ENCODE data around the gene CCDC197.

CCDC197 gene

DNA sequence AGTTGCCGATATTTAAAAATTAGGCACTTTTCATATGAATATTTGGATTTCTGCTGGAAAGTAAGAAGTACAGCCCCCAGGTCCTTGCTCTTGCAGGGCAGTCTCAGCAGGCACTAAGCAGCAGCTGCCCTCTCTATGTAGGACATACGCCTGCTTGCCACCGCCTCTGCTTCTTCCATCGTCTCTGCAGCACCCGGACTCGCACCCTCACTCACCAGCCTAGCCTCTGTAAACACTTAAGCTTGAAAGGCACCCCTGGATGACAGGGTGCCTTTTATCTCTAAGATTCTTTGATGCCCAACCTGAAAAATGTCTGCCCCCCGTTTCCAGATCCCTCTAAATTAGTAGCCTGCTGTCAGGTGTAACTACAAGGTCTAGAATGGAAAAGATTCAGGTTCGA, 48.0 kb downstream of the CCDC197 start (continued):
- TF ChIP-seq, protein P1, sequence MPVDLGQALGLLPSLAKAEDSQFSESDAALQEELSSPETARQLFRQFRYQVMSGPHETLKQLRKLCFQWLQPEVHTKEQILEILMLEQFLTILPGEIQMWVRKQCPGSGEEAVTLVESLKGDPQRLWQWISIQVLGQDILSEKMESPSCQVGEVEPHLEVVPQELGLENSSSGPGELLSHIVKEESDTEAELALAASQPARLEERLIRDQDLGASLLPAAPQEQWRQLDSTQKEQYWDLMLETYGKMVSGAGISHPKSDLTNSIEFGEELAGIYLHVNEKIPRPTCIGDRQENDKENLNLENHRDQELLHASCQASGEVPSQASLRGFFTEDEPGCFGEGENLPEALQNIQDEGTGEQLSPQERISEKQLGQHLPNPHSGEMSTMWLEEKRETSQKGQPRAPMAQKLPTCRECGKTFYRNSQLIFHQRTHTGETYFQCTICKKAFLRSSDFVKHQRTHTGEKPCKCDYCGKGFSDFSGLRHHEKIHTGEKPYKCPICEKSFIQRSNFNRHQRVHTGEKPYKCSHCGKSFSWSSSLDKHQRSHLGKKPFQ (tag by site-specific recombination; IDR thresholded peaks at IDR 0.05), result no peak
- TF ChIP-seq ZFP37 (tag by site-specific recombination; IDR thresholded peaks at IDR 0.05), result no peak
- TF ChIP-seq ZNF211 (tag by site-specific recombination; IDR thresholded peaks at IDR 0.05; ENCODE audit: low read depth), result no peak
- TF ChIP-seq ZNF366 (tag by site-specific recombination; conservative IDR thresholded peaks at IDR 0.05), result no peak
- TF ChIP-seq ZNF10 (tag by site-specific recombination; IDR thresholded peaks at IDR 0.05), result no peak
- no peak for TF ChIP-seq KLF10 (tag by site-specific recombination; IDR thresholded peaks at IDR 0.05)
- no peak for TF ChIP-seq GLIS1 (tag by site-specific recombination; IDR thresholded peaks at IDR 0.05)

DNA sequence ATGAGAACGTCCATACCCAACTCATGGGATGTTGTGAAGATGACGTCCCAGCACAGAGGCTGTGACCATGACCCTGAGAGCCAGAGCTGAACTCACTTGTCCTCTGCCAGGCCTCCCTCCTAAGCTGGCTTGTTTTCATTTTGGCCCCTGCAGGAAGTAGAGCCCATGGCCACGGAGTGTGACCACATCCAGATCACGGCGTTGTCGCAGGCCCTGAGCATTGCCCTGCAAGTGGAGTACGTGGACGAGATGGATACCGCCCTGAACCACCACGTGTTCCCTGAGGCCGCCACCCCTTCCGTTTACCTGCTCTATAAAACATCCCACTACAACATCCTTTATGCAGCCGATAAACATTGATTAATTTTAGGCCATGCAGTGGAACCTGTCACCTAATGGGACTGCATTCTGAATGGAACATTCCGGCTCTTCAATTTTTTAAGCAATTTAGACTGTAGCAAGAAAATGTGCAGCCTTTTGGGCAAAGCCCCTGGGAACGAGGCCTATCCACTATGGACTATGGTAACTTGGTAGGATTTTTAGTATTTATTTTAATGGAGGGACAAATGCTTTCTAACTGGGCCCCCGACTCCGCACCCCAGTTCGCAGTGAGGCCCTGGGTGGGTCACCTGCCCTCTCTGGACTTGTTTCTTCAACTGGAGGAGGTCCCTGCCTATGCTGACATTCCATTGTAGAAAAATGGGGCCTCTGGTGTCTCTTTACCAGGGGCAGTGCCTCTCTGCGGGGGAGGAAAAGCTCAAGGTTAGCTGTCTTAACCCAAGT, 48.7 kb downstream of the CCDC197 start:
- Histone ChIP-seq H3K27ac (ENCODE audit: extremely low read depth, low read depth, low read length) (no peak overlapping the region), H3K4me3 (ENCODE audit: low read depth, low read length) (no peak overlapping the region), H3K9me3 (ENCODE audit: control insufficient read depth, insufficient read depth, low read depth, low read length) (no peaks in the 10 kb centered on the region), H3K4me1 (ENCODE audit: control insufficient read depth, insufficient read depth, low read length) (peaks cover 4% of the 10 kb centered on the region; the same call in 1 of the 2 replicates), H3K36me3 (ENCODE audit: control insufficient read depth in 2 of 2, insufficient read depth in 1 of 2, low read length in 2 of 2) (peaks cover 23 to 78% of the 10 kb centered on the region in 2 experiments)
- ChIA-PET POLR2A (no interaction called here), CTCF (interaction anchor here (0.9 to 1.0 kb wide), 2 partner anchors 9 kb away, joined by 3 read pairs; no protein-coding TSS in a partner anchor)
- TF ChIP-seq KLF8 (tag by site-specific recombination; IDR thresholded peaks at IDR 0.05) (no peak), TRIM28 (IDR thresholded peaks at IDR 0.05; ENCODE audit: borderline replicate concordance, low read length) (no peak), ZNF843 (tag by site-specific recombination; IDR thresholded peaks at IDR 0.05) (no peak), ZBTB17 (tag by site-specific recombination; IDR thresholded peaks at IDR 0.05) (no peak), ZNF16 (tag by site-specific recombination; IDR thresholded peaks at IDR 0.05; ENCODE audit: low read depth) (no peak), GLI2 (tag by site-specific recombination; IDR thresholded peaks at IDR 0.05; ENCODE audit: borderline replicate concordance, low read depth) (no peak), ZNF174 (tag by site-specific recombination; IDR thresholded peaks at IDR 0.05) (no peak), ZNF624 (tag by site-specific recombination; IDR thresholded peaks at IDR 0.05) (no peak), ZNF629 (tag by site-specific recombination; IDR thresholded peaks at IDR 0.05) (no peak)
- TF ChIP-seq, protein P2, sequence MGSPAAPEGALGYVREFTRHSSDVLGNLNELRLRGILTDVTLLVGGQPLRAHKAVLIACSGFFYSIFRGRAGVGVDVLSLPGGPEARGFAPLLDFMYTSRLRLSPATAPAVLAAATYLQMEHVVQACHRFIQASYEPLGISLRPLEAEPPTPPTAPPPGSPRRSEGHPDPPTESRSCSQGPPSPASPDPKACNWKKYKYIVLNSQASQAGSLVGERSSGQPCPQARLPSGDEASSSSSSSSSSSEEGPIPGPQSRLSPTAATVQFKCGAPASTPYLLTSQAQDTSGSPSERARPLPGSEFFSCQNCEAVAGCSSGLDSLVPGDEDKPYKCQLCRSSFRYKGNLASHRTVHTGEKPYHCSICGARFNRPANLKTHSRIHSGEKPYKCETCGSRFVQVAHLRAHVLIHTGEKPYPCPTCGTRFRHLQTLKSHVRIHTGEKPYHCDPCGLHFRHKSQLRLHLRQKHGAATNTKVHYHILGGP (tag by site-specific recombination; IDR thresholded peaks at IDR 0.05), result no peak
- TF ChIP-seq, protein P3, sequence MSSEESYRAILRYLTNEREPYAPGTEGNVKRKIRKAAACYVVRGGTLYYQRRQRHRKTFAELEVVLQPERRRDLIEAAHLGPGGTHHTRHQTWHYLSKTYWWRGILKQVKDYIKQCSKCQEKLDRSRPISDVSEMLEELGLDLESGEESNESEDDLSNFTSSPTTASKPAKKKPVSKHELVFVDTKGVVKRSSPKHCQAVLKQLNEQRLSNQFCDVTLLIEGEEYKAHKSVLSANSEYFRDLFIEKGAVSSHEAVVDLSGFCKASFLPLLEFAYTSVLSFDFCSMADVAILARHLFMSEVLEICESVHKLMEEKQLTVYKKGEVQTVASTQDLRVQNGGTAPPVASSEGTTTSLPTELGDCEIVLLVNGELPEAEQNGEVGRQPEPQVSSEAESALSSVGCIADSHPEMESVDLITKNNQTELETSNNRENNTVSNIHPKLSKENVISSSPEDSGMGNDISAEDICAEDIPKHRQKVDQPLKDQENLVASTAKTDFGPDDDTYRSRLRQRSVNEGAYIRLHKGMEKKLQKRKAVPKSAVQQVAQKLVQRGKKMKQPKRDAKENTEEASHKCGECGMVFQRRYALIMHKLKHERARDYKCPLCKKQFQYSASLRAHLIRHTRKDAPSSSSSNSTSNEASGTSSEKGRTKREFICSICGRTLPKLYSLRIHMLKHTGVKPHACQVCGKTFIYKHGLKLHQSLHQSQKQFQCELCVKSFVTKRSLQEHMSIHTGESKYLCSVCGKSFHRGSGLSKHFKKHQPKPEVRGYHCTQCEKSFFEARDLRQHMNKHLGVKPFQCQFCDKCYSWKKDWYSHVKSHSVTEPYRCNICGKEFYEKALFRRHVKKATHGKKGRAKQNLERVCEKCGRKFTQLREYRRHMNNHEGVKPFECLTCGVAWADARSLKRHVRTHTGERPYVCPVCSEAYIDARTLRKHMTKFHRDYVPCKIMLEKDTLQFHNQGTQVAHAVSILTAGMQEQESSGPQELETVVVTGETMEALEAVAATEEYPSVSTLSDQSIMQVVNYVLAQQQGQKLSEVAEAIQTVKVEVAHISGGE (tag by site-specific recombination; conservative IDR thresholded peaks at IDR 0.05; ENCODE audit: low read depth), result no peak
- TF ChIP-seq, protein P4, sequence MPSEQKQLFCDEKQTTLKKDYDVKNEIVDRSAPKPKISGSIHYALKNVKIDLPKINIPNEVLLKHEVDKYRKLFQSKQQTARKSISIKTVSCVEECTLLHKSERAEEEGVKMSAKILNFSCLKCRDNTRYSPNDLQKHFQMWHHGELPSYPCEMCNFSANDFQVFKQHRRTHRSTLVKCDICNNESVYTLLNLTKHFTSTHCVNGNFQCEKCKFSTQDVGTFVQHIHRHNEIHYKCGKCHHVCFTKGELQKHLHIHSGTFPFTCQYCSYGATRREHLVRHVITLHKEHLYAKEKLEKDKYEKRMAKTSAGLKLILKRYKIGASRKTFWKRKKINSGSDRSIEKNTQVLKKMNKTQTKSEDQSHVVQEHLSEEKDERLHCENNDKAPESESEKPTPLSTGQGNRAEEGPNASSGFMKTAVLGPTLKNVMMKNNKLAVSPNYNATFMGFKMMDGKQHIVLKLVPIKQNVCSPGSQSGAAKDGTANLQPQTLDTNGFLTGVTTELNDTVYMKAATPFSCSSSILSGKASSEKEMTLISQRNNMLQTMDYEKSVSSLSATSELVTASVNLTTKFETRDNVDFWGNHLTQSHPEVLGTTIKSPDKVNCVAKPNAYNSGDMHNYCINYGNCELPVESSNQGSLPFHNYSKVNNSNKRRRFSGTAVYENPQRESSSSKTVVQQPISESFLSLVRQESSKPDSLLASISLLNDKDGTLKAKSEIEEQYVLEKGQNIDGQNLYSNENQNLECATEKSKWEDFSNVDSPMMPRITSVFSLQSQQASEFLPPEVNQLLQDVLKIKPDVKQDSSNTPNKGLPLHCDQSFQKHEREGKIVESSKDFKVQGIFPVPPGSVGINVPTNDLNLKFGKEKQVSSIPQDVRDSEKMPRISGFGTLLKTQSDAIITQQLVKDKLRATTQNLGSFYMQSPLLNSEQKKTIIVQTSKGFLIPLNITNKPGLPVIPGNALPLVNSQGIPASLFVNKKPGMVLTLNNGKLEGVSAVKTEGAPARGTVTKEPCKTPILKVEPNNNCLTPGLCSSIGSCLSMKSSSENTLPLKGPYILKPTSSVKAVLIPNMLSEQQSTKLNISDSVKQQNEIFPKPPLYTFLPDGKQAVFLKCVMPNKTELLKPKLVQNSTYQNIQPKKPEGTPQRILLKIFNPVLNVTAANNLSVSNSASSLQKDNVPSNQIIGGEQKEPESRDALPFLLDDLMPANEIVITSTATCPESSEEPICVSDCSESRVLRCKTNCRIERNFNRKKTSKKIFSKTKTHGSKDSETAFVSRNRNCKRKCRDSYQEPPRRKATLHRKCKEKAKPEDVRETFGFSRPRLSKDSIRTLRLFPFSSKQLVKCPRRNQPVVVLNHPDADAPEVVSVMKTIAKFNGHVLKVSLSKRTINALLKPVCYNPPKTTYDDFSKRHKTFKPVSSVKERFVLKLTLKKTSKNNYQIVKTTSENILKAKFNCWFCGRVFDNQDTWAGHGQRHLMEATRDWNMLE (tag by site-specific recombination; conservative IDR thresholded peaks at IDR 0.05; ENCODE audit: low read depth), result no peak
